ENCODE results near the gene STAT3.

Gene STAT3

DNA sequence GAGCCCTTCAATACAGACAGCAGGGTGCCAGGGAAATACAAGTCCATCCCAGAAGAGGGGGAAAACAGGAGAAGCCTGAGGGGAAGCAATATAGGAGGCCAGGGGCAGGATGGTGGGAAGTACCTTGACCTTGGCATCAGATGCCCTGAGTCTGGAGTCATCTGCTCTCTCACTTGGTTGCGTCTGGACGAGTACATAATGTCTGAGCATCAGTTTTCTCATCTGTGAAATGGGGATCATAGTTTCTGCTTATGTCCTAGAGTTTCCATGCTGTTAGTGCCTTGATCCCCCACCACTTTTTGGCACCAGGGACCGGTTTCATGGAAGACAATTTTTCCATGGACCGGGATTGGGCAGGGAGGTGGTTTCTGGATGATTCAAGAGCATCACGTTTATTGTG, 97.7 kb downstream of the STAT3 start:
- no peak for DNase-seq

DNA sequence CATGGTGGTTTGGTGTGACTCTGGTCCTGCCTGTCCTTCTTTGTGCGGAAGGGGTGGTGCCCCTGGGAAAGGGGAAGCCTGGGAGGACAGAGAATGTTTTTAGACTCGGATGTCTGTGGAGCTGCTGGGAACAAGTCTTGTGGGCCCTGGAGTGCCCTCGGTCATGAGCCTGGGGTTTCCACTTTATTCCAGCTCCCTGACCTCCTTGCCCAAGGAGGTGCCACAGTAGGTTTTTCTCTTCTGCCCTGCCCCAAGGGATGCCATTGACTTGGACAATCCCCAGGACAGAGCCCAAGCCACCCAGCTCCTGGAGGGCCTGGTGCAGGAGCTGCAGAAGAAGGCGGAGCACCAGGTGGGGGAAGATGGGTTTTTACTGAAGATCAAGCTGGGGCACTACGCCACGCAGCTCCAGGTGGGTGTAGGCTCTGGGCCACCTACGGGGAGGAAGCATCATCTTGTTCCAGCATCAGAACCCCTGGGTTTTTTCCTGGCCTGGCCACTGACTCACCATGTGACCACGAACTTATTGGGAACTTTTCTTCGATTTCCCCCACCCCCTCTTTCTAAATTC, 98.5 kb downstream of the STAT3 start:
- no peak for DNase-seq

DNA sequence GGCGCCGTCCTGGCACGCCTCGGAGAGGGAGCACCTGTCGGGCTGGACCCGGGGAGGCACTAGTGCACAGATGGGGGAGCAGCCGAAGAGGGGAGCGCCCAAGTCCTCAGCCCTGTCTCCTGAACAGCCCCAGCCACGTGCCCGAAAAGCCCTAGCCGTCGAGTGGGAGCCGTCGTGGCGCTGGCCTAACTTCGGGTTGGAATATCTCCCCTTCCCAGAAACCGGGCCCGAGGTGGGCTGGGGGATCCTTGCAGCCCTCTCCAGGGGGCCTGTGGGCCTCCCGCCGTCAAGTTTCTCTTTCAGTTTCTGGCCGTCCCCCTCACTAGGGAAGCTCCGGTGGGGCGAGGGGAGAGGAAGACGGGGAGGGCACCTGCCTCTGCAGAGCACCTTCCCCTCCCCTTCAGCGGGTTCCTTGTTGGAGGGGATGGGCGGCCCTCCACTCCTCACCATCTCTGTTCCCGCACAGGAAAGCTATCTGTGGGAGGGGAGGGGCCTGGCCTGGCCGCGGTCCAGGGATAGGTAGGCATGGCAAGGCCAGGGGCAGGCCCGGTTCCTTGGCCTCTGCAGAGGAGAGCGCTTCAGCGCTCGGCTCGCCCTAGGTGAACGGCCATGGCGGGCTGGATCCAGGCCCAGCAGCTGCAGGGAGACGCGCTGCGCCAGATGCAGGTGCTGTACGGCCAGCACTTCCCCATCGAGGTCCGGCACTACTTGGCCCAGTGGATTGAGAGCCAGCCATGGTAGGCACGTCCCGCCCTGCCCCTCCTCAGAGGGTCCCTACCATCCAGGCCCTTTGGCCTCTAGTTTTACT, 99.2 kb downstream of the STAT3 start:
- DNase-seq = no peak

DNA sequence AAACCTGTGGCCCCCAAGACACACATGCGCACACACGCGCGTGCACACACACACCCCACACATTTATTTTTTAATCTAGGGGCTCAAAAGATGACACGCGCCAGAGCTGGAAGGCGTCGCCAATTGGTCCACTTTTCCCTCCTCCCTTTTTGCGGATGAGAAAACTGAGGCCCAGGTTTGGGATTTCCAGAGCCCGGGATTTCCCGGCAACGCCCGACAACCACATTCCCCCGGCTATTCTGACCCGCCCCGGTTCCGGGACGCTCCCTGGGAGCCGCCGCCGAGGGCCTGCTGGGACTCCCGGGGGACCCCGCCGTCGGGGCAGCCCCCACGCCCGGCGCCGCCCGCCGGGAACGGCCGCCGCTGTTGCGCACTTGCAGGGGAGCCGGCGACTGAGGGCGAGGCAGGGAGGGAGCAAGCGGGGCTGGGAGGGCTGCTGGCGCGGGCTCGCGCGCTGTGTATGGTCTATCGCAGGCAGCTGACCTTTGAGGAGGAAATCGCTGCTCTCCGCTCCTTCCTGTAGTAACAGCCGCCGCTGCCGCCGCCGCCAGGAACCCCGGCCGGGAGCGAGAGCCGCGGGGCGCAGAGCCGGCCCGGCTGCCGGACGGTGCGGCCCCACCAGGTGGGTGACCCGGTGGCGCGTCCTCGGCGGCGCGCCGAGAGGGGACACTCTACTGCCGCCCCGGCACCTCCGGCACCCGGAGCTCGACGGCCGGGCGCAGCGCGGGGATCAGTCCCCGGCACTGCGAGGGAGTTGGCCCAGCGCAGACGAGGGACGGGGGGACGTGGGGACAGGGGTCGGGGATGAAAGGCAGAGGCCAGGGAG, 100.1 kb downstream of the STAT3 start, which contains the start of gene STAT5A:
Gene STAT5A (plus strand): TSS at position 522 of the 826 bp plus-strand sequence. CDS start 914 bp downstream, outside the sequence.
- DNase-seq = peak; percentile 67

DNA sequence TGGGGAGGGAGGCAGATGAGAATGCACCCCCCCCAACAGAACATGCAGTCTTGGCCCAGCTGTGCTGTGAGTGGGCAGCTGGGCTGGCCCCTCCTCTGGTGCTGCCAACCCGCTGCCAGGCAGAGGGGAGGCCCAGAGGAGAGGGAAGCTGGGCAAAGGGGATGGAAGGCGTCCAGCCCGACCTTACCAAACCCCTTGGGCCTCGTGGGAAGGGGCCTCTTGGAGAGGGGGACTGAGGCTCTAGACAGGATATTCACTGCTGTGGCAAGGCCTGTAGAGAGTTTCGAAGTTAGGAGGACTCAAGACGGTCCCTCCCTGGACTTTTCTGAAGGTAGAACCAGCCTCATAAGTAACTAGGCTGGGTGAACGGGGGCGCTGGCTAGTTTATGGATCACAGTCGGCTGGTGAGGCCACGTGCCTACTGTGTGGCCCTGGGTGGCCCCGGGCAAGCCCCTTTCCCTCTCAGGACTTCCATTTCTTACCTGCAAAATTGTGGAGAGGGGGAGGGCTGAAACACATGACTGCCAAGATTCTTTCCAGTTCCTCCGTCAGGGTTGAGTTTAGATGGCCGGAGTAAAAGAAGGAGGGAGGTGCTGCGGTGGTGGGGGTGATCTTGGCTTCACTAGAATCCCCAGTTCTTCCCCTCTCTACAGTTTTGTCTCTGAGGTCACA, 100.8 kb downstream of the STAT3 start:
- no peak for DNase-seq

DNA sequence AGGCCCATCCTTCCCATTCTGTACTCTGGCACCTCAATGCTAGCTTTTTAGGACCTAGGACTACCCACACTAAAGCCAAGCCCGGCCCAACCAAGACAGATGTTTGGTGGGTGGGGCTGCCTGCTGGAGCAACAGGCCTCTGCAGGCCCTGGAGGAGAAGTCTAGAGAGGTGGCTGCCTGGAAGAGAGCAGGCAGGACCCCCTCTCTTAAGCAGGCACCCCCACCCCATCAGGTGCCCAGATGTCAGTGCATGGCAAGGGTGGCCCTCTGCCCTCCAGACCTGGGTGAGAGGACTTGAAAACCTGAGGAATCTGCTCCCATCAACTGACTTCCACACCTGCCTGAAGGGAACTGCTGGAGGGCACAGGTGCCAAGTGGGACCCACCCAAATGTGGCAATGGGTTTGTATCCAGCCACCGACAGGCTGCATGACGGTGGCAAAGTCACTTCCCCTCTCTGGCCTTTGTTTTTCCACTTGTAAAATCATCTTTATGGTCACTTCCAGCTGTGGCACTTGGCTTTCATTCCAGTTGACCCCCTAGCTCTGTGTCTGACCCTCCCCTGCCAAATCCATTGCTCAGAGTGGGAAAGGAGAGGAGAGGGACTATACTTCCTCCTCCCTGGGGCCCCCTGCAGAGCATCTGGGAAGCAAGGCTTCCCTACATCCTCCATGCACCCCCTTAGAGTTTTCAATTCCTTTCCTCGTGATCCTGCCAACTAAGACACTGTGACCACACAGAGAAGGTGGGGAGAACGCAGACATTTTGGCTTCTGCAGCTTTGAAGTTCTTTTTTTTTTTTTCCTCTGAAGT, 101.6 kb downstream of the STAT3 start:
- no peak for DNase-seq

DNA sequence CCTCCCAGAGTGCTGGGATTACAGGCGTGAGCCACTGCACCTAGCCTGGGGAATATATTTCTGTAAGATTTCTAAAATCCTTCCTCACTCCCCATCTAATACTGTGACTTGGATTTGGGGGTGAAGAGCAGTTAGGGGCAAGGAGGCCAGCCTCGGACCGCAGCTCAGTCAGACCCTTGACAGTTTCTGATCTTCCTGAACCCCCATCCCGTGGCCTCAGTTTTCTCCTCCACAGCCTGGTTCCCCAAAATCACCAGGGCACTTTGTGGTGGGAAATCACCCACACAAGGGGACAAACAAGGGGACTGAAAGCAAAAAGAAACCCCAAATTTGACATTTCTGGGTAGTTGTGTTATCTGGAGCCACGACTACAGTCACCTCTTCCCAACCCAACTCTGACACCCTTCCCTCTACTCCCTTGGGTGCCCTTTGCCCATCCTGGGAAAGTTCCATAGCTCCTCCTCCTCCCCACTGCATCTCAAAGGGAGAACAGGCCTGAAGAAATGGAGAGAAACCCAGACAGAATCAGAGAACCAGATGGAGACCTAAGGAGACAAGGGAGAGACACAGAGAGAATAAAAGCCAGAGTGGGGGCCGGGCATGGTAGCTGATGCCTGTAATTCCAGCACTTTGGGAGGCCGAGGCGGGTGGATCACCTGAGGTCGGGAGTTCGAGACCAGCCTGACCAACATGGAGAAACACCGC, 102.7 kb downstream of the STAT3 start:
- no peak for DNase-seq

DNA sequence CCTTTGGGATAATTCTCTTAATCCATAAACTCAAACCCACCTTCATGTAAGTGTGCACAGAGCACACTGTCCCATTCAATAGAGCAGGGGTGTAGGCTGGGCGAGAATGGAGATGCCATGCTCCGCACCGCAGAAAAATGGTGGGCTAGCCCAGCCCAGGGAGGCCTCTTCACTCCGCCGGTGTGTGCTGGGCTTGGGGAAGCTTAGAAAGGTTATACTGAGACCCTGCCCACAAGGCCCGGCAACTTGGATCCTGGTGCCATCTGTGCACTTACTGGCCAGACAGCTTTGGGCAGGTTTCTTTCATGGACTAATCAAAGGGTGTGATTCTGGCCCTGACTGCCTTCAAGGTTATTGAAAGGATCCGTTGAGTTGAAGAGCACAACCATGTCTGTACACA, 103.7 kb downstream of the STAT3 start:
- no peak for DNase-seq

DNA sequence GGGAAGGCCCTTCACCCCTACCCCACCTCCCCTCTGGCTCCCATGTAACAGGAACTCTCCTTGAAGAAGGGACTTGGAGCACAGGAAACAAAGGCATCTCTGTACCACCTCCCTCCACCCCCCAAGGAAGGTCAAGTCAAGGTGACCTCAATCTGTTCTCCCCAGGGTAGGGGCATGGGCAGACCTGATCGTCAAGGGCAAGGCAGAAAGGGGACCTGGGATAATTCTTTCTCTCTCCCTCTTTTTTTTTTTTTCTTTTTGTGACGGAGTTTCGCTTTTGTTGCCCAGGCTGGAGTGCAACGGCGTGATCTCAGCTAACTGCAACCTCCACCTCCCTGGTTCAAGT, 104.2 kb downstream of the STAT3 start:
- DNase-seq = no peak

DNA sequence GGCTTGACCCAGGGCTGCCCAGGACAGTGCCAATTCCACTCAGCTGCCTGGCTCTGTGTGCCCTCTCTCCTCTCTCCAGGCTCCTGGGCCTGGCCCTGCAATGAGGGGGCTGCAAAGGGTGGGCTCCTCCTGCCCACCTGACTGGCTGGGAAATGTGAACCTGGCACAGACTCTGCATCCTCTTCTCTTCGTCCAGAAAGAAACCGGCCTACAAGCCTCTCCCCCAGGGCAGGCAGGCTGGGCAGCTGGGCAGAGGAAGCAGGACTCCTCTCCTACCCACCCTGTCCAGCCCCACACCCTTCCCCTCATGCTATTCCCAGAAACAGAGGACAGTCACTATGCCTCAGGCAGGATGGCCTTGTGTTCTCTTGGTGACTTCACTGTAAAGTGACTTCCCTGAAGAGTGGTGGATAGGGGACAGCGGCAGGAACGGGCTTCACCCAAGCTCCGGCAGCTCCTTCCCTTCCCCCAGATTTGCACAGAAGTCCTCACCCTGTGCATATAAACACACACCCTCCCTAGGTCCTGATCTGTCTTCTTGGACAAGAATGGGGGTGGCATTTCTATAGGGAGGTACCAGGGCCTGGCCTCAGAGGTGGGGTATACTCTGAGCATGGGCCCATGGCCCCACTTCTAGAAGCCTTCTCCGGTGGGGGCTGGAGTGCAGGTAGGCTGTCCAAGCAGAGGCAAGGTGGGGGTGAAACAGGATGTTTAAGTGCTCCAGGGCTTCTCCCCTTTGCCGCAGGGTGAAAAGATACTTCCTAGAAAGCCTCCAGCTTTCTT, 104.8 kb downstream of the STAT3 start:
- DNase-seq = no peak

DNA sequence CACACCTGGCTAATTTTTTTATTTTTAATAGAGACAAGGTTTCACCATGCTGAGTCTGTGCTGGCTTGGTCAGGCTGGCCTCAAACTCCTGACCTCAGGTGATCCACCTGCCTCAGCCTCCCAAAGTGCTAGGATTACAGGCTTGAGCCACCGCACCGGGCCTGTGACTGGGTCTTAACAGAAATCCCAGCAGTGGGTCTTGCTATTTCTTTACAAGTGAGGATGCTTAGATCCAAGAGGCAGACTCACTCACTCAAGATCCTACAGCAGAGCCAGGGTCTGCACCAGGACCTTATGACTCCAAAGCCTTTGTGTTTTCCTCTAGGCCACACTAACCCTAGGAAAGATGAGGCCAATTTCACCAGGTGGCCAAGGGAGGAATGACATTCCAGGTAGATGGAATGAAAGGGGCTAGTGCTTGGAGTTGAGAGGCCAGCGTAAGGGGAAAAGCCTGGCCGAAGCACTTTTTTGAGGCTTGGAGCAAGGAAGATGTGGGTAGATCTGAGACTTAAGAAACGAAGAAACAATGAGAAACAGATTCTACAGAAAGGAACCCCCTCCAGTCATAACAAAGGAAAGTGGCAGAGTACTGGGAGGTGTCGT, 105.7 kb downstream of the STAT3 start:
- no peak for DNase-seq

DNA sequence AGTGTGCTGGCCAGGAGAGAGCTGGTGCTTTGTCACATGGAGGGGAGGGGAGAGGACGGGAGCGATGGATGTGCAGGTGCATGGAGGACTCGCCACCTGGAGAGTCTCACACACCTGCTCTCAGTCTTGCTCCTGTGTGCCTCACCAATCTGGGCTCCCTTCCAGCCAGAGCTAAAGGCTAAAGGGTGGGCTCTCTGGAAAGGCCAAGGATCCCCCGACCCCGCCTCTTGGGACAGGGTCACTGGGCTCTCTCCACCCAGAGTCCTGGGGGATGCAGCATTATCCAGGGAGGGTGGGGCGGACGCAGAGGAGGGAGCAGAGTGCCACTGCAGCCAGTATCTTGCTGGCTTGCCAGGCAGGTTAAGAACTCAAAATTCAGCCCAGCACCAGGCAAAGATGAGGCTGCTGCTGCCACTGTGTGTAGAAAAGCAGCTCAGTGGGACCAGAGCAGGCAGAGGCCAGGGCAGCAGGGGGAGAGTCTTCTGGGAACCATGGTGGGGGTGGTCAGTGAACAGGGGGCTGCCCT, 106.6 kb downstream of the STAT3 start:
- DNase-seq = no peak

DNA sequence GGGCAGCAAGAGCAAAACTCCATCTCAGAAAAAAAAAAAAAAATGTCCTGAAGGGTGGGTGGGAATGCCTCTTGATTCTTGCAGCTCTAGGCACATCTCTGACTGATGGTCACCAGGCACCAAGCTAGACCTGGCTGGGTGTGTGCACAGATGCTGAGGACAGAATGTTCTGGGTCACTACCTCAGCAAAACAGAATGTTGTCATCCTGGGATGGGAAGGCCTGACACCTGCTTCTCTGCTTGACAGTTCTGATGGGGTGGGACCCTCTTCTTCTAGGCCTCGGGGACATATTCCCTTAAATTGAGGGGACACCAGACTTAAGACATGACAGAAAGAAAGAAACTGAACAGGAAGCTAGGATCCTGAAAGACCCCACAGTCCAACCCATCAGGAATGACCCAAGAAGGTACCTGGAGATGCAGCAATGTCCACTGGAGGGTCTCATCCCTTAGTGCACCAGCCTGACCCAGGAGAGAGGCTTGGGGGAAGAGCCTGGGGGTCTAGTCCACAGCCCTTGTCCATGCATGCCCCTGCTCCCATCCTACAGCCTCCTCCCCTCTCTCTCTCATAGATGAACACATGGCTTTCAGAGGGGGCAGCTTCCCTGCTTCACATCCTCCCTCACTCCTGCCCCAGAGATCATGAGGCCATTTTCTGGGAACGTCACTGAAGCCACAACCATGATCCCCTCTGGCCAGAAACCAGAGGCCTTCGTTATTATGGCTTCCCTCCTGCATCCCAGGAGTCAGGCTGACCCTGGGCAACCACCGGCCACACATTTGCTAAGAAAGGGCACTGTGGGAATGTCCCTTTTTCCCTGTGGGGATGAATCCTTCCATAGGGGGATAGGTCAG, 108.2 kb downstream of the STAT3 start:
- no peak for DNase-seq

DNA sequence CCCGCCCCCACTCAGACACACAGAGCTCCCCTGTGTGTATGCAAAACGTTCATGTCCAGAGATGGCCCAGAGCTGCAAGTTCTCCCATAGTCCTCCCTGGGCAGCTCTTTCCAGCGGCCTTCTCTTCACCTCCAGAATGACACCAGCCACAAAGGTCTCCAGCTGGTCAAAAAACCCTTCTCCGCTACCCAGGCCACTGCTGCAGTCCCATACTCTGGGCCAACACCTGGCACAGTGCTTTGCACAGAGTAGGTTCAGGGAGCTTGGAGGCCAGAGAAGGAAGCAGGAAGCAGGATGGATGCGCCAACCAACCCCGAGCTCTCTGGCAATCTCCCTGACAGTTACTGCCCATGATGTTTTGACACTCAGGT, 110.9 kb downstream of the STAT3 start:
- no peak for DNase-seq

DNA sequence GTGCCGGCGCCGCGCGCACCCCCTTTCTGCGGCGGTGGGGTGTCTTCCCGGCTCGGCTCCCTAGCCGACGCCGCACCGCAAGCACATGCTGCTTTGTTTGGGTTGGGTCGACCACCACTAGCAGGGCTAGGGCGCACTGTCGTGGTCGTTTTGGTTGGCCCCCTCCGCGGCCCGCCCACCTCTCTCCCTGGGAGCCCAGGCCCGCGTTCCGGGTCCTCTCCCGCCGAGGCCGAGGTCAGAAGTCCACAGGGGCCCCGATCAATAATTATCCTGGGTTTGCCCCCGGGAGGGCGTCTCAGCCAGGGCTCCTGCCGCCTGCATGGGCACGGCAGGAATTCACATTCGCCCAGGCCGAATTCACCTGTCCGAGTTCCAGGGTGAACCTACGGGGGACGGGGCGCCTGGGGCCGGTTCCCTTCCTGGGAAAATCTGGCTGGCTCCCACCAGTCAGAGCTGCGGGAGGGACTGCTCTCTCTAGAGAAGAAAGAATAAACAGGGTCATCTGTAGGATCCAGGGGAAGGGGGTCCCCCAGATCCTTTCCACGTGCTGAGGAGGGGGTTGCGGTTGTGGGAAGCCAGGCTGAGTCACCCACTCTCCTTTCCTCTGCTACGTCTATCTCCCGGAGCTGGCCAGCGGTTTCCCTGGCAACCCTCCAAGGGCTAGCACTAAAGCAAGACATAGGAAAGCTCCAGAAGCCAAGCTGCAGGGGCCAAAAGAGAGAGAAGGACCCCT, 111.5 kb downstream of the STAT3 start:
- peak; percentile 85 for DNase-seq

DNA sequence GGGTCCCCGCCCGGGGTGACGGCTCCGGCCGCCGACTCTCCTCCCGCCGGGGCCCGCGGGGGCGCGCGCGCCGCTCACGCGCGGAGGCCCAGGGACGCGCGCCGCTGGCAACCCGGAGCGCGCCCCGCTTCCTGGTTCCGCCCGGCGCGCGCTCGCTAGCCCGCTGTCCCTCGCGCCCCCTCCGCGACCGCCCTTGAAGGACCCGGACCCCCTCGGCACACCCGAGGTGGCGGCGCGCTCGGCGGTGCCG, 112.0 kb downstream of the STAT3 start, which contains the start of gene STAT5B:
Gene STAT5B (minus strand): TSS at position 33 of the 250 bp plus-strand sequence. CDS start 44,264 bp downstream, outside the sequence.
- DNase-seq = peak; percentile 48

DNA sequence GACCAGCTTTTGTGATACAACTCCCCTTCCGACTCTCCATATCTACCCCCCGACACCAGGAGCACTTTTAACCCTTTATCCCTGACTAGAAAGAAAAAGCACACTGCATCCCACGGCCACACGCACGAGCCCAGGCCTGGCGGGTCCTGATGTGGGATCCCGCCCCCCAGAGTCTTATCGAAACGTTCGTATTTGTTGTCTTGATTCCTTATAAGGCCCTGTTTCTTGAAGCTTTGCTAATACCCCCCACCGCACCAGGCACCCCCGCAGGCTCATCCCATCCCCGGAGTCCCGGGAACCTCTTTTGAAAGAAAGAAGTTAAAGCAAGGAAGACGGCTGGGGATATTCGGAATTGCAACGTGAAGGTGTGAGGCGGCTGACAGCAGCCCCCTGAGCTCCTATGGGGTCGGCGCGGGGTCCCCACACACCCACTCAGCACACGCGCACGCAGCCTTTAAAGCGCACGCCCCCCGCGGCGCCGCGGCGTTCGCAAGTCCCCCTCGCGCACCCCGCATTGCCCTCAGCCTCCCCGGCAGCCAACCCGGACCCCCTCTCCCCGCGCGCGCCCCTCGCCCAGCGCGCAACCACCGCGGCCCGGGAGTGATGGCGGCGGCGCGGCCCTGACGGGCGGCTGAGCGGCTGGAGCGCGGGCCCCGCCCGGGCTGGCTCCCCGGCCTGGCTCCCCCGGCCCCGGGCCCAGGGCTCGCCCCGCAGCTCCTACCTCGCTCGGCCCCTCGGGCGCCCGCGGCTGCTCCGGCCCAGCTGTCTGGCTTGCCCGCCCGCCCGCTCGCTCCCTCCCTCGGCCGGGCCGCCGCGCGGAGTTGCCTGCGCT, 112.5 kb downstream of the STAT3 start:
- DNase-seq = peak; percentile 50
